Measurements from ENCODE around the gene PARP4. TPM values are rescaled to one million over a fixed set of nuclear protein-coding genes. Genes with fewer than 3 reads are reported as not detected.
A peak's percentile ranks its signal among the peaks of the same experiment; 100 is the strongest.
"Not testable (repeated sequence)": the region's sequence is repeated elsewhere in the genome, so short reads cannot be mapped to it uniquely, and the experiment has no call there.

PARP4 gene
- total RNA-seq (2014; rRNA removed; shearing (Covaris generic)) = 46.7 and 67.6 TPM in 2 replicates

GRCh38 chr13:24512197-24512907, at the start of gene PARP4:
Gene PARP4, minus strand, starts transcription at chr13:24512778. Its CDS starts 9,002 bp downstream, at chr13:24503776.
- DNase-seq (ENCODE audit: low read depth) = peak; percentile 93

DNA sequence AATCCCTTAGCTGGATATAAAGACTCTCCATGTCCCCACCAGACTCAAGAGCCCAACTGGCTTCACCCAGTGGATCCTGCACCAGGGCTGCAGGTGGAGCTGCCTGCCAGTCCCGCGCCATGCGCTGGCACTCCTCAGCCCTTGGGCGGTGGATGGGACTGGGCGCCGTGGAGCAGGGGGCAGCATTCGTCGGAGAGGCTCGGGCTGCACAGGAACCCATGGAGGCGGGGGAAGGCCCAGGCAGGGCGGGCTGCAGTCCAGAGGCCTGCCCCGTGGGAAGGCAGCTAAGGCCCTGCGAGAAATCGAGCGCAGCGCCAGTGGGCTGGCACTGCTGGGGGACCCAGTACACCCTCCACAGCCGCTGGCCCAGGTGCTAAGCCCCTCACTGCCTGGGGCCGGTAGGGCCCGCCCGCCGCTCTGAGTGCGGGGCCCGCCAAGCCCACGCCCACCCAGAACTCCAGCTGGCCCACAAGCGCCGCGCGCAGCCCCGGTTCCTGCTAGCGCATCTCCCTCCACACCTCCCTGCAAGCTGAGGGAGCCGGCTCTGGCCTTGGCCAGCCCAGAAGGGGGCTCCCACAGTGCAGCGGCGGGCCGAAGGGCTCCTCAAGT, 48.1 kb upstream of the PARP4 start:
- not testable (repeated sequence) for DNase-seq (ENCODE audit: low read depth)

DNA sequence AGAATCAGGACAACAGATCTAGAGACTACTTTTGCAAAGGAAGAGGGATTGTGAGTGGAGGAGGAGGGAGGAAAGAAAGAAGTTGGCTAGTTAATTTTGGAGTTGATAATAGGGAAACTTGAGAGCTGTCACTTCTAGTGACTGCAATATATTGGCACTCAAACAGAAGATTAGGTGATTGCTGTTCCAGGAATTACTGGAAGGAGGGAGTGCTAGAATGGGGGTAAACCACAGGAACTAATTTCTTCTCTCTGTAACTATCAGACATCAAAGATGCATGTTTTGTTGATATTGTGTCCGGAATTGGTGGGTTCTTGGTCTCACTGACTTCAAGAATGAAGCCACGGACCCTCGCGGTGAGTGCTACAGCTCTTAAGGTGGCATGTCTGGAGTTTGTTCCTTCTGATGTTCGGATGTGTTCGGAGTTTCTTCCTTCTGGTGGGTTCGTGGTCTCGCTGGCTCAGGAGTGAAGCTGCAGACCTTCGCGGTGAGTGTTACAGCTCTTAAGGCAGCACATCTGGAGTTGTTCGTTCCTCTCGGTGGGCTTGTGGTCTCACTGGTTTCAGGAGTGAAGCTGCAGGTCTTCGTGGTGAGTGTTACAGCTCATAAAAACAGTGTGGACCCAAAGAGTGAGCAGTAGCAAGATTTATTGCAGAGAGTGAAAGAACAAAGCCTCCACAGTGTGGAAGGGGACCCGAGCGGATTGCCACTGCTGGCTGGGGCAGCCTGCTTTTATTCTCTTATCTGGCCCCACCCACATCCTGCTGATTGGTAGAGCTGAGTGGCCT, 47.0 kb upstream of the PARP4 start:
- DNase-seq (ENCODE audit: low read depth) = not testable (repeated sequence)

GRCh38 chr13:24557081-24557480, 44.5 kb upstream of the PARP4 start:
- no peak for DNase-seq (ENCODE audit: low read depth)

- DNase-seq (ENCODE audit: low read depth) = not testable (repeated sequence)
These were observed 41.3 kb upstream of the PARP4 start for GRCh38 chr13:24553892-24554291.

DNA sequence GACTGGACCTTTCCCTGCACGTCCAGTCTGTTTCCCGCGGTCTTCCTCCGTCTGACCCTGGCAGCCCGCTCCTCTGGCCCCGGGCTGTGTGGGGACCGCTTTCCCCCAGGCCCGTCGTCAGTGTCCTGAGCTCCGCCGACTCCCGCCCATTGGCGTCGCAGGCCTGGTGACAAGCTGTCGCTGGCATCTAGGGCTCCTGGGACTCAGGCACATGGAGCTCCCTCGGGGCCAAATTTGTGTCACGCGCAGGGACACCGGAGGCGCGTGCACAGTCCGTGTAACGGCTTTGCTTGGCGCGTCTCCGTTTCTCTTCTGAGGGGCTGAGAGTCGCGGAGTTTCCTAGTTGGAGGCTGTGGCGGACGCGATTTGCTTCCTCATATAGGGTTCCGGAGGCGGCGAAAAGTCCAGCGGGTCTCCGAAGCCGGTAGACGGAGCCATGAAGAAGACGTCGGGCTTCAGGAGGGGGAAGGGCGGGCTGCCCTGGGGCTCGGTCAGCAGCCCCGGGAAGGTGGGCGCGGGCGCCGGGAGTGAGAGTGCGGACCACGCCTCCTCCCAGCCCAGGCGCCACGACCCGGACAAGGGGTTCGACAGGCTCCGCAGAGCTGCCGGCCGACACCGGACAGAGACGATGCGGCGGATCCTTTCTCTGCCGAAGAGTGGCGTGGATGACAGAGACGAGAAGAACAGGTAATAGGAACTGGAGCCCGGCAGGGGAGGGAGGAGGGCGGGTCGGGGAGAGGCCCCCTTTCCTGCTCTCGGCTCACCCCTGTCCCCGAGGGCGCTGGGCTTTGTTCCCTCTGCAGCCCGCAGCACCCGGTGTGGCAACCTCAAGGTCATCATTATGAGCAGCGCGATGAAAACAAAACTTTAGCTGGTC, 29.1 kb upstream of the PARP4 start:
- not testable (repeated sequence) for DNase-seq (ENCODE audit: low read depth)

- no peak for DNase-seq (ENCODE audit: low read depth)
These were observed 28.5 kb upstream of the PARP4 start for GRCh38 chr13:24541127-24541475.

DNA sequence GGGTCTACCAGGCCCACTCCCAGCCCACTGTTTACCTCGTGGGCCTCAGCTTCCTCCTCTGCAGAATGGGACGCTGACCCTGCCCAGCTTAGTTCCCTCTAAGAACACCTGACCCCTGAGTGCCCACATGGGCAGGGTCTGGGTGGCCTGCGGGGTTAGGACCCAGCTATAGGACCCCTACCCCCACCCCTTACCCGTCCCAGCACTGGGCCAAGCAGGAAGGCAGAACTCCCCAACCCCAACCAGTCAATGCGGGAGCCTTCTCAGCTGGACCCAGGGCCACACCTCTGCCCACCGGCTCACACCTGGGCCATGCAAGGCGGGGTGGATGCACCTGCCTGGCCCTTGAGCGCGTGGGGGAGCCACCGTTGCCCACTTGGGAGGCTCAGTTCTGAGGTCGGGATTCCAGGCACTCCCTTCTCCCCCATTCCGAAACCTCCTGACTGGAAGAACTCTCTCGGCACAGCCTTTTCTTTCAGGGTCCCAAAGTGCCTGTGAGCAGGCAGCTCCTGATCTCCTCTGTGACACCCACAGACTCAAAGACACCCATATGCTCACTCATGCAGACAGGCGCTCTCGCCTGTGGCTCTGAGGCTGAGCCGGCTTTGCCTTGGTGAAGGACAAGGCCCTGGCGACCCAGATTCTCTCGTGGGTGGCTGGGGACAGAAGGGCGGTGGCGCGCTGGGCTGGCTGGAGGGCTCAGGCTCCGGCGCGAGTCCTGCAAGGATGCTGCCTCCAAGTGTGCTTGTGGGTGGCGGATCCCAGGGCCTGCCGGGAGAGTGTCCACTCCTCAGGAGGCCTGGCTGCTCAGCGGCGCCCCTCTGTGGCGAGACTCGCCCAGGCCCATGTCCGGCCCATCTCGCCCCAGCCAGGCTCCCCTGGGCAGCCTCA, 27.9 kb upstream of the PARP4 start:
- DNase-seq (ENCODE audit: low read depth) = peak; percentile 1

DNA sequence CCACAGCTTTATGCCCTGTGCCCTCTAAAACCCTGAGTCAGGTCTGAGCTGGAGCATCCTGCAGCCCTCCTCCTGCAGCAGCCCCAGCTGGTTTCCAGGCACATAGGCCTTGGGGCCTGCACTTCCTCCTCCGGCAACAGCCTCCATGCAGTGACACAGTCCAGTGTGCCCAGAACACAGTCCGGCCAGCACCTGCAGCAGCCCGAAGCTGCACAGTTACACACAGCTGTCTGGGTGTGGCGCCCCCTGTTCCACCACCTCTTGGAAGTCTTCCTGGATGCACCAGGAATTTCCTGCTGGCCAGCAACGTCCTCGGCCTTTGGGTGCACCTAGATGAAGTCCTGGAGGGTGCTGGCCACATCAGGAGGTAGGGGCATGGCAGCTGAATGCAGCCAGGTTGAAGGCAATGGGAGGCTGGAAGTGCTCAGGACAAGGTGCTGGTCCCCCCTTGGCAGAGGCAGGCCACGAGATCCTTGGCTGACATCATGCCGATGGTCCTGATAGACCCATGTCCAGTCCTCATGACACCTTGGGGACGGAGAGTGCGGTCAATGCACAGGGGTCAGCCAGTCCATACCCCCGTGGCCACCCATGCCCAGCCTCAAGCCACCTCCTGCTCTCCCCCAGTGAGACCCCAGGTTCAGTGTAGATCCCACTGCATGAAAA, 27.1 kb upstream of the PARP4 start:
- DNase-seq (ENCODE audit: low read depth) = no peak

DNA sequence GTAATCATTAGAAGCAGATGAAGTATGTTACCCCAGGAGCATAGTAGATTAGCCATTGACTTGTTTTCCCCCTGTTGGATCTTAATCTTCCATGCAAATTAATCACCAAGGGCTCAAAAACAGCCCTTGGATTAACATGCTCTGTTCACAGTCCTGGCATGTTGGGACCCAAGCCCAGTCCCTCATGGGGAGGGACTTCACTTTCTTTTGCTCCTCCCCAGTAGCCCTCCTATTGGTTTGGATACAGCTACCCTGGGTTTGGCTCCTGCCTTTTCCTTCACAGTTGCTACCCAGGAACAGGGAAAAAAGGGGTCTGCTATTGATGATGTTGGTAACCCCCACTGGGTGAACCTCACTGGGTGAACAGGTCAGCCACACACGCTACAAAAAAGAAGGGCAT, 16.9 kb upstream of the PARP4 start:
- DNase-seq (ENCODE audit: low read depth) = no peak

DNA sequence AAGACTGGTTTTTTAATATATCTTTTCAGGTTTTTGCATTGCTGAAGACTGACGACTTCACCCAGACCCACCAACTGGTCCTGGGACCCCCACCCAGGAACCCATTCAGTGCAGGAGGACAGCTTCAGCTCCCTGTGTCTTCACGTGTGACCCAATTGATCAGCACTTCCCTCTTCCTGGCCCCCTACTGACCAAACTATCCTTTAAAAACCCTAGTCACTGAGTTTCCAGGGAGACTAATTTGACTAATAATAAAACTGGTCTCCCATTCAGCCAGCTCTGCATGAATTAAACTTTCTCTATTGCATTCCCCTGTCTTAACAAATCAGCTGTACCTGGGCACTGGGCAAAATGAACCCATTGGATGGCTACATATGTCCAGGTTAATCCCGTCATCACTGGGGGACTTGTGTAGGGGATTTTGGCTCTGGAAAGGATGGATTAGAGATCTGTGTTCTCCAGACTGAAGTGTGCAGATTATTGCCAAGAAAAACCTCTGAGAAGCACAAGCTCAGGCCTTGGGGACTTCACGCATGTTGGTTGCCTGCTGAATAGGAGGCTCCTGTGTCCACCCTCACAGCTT, 16.3 kb upstream of the PARP4 start:
- DNase-seq (ENCODE audit: low read depth) = no peak

GRCh38 chr13:24527266-24527775, 14.7 kb upstream of the PARP4 start:
- no peak for DNase-seq (ENCODE audit: low read depth)

- DNase-seq (ENCODE audit: low read depth) = no peak
These were observed 8.2 kb upstream of the PARP4 start for GRCh38 chr13:24520733-24521132.

GRCh38 chr13:24516919-24517318, 4.3 kb upstream of the PARP4 start:
- DNase-seq (ENCODE audit: low read depth) = no peak

DNA sequence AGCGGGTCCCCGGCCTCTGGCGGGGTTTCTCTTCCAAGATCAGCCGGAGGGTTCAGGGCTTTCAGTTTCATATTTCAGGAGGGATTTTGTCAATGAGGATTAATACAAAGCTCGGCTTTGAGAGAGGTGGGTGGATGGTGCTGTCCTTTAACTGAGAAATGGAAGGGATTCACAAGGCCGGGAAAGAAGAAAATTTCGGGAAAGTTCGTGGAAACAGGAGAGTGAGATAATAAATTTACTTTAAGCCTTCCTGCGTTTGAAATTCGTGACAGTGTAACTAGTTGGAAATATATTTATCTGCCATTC, 283 bp upstream of the PARP4 start:
- DNase-seq (ENCODE audit: low read depth) = no peak

- DNase-seq (ENCODE audit: low read depth) = no peak
These were observed 772 bp downstream of the PARP4 start for GRCh38 chr13:24511816-24512196.

GRCh38 chr13:24511019-24511815, 1.4 kb downstream of the PARP4 start:
- peak; percentile 95 for DNase-seq (ENCODE audit: low read depth)

DNA sequence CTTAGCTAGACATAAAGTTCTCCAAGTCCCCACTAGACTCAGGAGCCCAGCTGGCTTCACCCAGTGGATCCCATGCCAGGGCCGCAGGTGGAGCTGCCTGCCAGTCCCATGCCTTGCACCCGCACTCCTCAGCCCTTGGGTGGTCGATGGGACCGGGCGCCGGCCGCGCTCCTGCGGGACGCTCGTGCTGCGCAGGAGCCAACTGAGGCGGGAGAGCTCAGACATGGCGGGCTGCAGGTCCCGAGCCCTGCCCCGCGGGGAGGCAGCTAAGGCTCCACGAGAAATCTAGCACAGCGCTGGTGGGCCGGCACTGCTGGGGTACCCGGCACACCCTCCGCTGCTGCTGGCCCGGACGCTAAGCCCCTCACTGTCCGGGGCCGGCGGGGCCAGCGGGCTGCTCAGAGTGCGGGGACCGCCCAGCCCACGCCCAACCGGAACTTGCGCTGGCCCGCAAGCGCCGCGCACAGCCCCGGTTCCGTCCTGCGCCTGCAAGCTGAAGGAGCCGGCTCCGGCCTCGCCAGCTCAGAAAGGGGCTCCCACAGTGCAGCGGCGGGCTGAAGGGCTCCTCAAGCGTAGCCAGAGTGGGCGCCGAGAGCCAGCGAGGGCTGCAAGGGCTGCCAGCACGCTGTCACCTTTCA, 5.8 kb downstream of the PARP4 start:
- DNase-seq (ENCODE audit: low read depth) = no peak

Measured in M059J (cell line).